Ascending aorta (tissue), 2 donors: ENCODE data around the gene DTNB. TPM values are rescaled to one million over a fixed set of nuclear protein-coding genes. Genes with fewer than 3 reads are reported as not detected.

ENCODE experiments used
- DNase-seq, 2 donors: peaks; one replicate each; pipeline ENCODE4 v3.0.0-alpha.2; 2019; ENCODE audit warnings: low spot score in 2 of 2
- H3K27ac ChIP-seq, 2 donors: fragments of 200-600 bp; sonication (generic); one replicate each; pipeline ENCODE4 v1.5.1; 2016 to 2017; ENCODE audit warnings: mild to moderate bottlenecking in 1 of 2
- H3K27me3 ChIP-seq: fragments of 200-600 bp; sonication (generic); one replicate; pipeline ENCODE4 v1.5.1; 2017
- H3K36me3 ChIP-seq, 2 donors: fragments of 200-600 bp; sonication (generic); one replicate each; pipeline ENCODE4 v1.5.1; 2016
- H3K4me1 ChIP-seq, 2 donors: fragments of 200-600 bp; sonication (generic); one replicate each; pipeline ENCODE4 v1.5.1; 2016 to 2017; ENCODE audit warnings: mild to moderate bottlenecking in 1 of 2
- H3K4me3 ChIP-seq, 2 donors: fragments of 200-600 bp; sonication (generic); one replicate each; pipeline ENCODE4 v1.5.1; 2016 to 2017; ENCODE audit warnings: mild to moderate bottlenecking in 1 of 2
- H3K9me3 ChIP-seq, 2 donors: fragments of 200-600 bp; sonication (generic); one replicate each; pipeline ENCODE4 v1.5.1; 2016
- intact Hi-C: fragments of 100-400 bp; cut with DNase I; formaldehyde crosslinking; loops from one replicate; pipeline ENCODE4 v1.15.1; 2023
- total RNA-seq: library from RNA; depleted of rRNA; stranded (reverse); fragments of >200 nt; gene quantifications from one replicate; pipeline ENCODE4 v1.1.0, GENCODE V29; 2016
- TF ChIP-seq, protein P1 (sequence below), 3 experiments: fragments of 200-600 bp in 2 of 3; fragments of 450-650 bp in 1 of 3; sonication (generic) in 2 of 3; IDR thresholded peaks; one replicate each; pipeline ENCODE4 v1.5.1; 2016 to 2019; ENCODE audit warnings: antibody characterized with exemption in 3 of 3, mild to moderate bottlenecking in 1 of 3, moderate library complexity in 1 of 3

The DTNB gene
- total RNA-seq, 1 donor from 2014 or later: 22.7 TPM

- intact Hi-C loops: no loop called here
- no peak for DNase-seq
- TF ChIP-seq, protein P1, sequence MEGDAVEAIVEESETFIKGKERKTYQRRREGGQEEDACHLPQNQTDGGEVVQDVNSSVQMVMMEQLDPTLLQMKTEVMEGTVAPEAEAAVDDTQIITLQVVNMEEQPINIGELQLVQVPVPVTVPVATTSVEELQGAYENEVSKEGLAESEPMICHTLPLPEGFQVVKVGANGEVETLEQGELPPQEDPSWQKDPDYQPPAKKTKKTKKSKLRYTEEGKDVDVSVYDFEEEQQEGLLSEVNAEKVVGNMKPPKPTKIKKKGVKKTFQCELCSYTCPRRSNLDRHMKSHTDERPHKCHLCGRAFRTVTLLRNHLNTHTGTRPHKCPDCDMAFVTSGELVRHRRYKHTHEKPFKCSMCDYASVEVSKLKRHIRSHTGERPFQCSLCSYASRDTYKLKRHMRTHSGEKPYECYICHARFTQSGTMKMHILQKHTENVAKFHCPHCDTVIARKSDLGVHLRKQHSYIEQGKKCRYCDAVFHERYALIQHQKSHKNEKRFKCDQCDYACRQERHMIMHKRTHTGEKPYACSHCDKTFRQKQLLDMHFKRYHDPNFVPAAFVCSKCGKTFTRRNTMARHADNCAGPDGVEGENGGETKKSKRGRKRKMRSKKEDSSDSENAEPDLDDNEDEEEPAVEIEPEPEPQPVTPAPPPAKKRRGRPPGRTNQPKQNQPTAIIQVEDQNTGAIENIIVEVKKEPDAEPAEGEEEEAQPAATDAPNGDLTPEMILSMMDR (IDR thresholded peaks at IDR 0.05): peak; percentile 28 to 69 (median 57)
These were observed 26.9 kb upstream of the DTNB start for GRCh38 chr2:25700221-25700660.

DNA sequence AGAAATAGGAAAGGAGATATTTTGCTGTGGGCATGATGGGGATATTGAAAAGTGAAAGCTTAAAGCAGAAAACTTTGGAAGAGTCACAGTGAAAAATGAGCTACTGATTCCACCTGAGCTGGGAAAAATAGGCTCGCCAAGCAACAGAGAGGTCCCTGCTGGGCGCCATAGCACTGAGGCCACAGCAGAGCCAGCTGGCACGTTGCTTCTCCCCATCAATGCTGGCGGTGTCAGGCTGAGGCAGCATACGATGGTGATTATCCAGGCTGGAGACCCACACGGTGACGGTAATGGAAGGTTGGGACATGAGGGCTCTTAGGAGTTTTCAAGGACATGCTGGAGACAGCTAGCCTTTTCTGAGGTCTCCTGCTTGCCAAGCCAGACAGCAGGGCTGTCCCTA lies 25.8 kb upstream of the DTNB start:
- Histone ChIP-seq H3K27me3 (no peaks in the 10 kb centered on the region), H3K4me3 (no peak overlapping the region), H3K4me1 (no peaks in the 10 kb centered on the region), H3K36me3 (no peaks in the 10 kb centered on the region), H3K9me3 (no peaks in the 10 kb centered on the region), H3K27ac (no peak overlapping the region)
- no peak for DNase-seq
- TF ChIP-seq, protein P1 (IDR thresholded peaks at IDR 0.05): no peak
- intact Hi-C loops: loop anchor here (2.0 kb wide), 1 partner anchor 92 kb away; no protein-coding TSS in a partner anchor

More at GRCh38 chr2:25700221-25700660, 26.9 kb upstream of the DTNB start:
- Histone ChIP-seq H3K36me3 (no peaks in the 10 kb centered on the region), H3K4me1 (no peaks in the 10 kb centered on the region), H3K27ac (no peak overlapping the region), H3K27me3 (no peaks in the 10 kb centered on the region), H3K4me3 (no peak overlapping the region), H3K9me3 (no peaks in the 10 kb centered on the region)

DNA sequence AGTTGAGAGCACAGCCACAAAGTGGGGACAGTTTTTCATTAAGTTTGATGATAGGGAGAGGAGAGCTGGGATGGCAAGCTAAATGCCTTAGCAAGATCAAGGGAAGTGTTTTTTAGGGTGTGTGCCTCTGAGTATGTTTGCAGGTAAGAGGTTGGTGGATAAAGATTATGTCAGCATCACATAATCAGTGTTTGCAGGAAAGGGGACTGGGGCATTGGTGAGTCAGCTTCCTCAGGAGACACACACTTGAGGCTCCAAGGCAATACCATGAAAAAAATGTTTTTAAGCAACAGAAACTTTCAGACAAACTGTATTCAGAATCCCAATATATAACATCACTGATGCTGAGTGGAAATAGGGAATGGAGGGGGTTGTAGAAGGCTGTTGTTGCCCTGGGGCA lies 25.4 kb upstream of the DTNB start:
- Histone ChIP-seq H3K9me3 (no peaks in the 10 kb centered on the region), H3K4me1 (no peaks in the 10 kb centered on the region), H3K36me3 (no peaks in the 10 kb centered on the region), H3K27me3 (no peaks in the 10 kb centered on the region), H3K27ac (no peak overlapping the region), H3K4me3 (no peak overlapping the region)
- intact Hi-C loops: loop anchor here (2.0 kb wide), 1 partner anchor 92 kb away; no protein-coding TSS in a partner anchor
- no peak for DNase-seq
- TF ChIP-seq, protein P1 (IDR thresholded peaks at IDR 0.05): no peak

DNA sequence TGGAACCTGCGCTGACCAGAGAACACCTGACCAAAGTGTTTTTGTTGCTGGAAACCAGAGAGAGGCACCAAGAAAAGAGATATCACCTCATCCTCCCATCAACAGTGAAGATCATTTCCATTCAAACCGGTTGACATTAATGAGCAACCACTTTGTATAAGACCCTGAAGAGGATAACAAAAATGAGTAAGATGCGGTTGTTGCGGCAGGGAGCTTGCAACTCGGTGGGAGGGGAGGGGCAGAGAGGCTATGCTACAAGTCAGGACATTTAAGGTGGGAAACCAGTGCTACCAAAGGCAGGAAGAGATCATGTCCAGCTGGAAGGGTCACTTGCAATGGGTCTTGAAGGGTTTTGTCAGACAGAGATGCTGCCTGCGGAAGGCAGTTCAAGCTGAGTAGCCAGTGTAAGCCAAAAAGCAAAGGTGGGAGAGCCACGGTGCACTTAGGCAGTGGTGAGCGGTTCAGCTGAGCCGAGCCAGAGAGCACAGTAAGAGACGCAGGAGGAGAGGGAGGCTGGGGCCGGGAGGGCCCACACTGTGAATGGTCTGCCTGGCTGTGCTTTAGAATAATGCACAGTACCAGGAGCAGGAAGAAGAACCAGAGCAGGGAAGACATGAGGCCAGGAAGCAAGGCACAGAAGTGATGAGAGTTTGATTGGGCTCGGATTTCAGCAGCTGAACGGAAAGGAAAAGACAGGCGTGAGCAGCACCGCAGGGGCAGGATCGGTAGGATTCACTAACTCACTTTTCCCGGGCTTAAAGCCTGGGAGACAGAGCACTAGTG lies 24.4 kb upstream of the DTNB start:
- intact Hi-C loops: loop anchor here (2.0 kb wide), 1 partner anchor 91 kb away; no protein-coding TSS in a partner anchor
- DNase-seq: no peak
- no peak overlapping the region for H3K27ac ChIP-seq
- no peaks in the 10 kb centered on the region for H3K27me3 ChIP-seq
- H3K4me1 ChIP-seq: no peaks in the 10 kb centered on the region
- H3K36me3 ChIP-seq: no peaks in the 10 kb centered on the region
- H3K9me3 ChIP-seq: no peaks in the 10 kb centered on the region
- TF ChIP-seq, protein P1 (IDR thresholded peaks at IDR 0.05): no peak
- no peak overlapping the region for H3K4me3 ChIP-seq

- DNase-seq: no peak
- TF ChIP-seq, protein P1 (IDR thresholded peaks at IDR 0.05): no peak
- H3K36me3 ChIP-seq: no peaks in the 10 kb centered on the region
- H3K9me3 ChIP-seq: no peaks in the 10 kb centered on the region
- no peaks in the 10 kb centered on the region for H3K4me1 ChIP-seq
- intact Hi-C loops: no loop called here
- no peak overlapping the region for H3K27ac ChIP-seq
- no peaks in the 10 kb centered on the region for H3K27me3 ChIP-seq
- H3K4me3 ChIP-seq: no peak overlapping the region
These were observed 19.5 kb upstream of the DTNB start for GRCh38 chr2:25692737-25693445.
